NCI-H2227 (cell line): ENCODE results near the gene OSBPL9.
"Not testable (repeated sequence)": the region's sequence is repeated elsewhere in the genome, so short reads cannot be mapped to it uniquely, and the experiment has no call there.

Experiments
- DNase-seq: peaks from one replicate; lab custom pipeline; 2025; ENCODE audit not compliant: unreplicated experiment; lab: John Stamatoyannopoulos, UW

Gene OSBPL9

GRCh38 chr1:51635615-51636014, 18.7 kb downstream of the OSBPL9 start:
- DNase-seq = no peak

GRCh38 chr1:51636191-51636590, 19.3 kb downstream of the OSBPL9 start:
- no peak for DNase-seq

GRCh38 chr1:51636764-51637522, 20.1 kb downstream of the OSBPL9 start:
- no peak for DNase-seq

DNA sequence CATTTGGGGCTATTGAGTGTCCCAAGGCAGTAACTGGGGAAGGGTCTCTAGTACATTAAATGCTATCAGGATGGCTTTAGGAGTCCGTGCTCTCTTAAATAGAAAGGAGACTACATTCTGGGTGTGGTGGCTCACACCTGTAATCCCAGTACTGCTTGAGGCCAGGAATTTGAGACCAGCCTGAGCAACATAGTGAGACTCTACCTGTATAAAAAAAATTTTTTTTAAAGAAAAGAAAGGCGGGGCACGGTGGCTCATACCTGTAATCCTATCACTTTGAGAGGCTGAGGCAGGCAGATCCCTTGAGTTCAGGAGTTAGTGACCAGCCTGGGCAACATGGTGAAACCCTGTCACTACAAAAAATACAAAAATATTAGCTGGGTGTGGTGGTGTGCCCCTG, 21.5 kb downstream of the OSBPL9 start:
- no peak for DNase-seq

DNA sequence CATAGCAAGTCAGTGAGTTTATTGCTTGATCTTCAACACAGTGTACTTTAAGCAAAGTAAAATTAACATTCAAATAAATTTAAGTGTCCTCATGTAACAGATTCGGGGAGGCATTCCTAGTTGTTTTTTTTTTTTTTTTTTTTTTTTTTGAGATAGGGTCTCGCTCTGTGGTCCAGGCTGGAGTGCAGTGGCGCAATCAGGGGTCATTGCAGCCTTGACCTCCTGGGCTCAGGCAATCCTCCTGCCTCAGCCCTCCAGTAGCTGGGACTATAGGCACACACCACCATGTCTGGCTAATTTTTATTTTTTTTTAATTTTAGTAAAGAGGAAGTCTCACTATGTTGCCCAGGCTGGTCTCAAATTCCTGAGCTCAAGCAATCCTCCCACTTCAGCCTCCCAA, 22.8 kb downstream of the OSBPL9 start:
- no peak for DNase-seq

DNA sequence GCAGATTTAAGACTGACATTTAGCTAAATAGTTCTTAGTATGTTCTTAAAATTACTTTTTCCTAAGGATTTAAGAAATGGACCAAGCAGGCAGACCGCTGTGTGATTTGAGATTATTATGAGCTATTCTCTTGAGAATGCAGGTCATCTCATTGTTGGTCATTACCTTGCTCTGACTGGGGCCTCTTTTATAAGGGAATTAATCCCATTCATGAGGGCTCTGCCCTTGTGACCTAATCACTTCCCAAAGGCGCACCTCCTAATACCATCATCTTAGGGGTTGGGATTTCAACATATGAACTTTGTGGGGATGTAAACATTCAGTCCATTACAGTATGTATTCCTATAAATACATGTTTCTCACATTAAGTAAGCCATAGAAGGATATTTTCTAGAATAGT, 24.2 kb downstream of the OSBPL9 start:
- no peak for DNase-seq

DNA sequence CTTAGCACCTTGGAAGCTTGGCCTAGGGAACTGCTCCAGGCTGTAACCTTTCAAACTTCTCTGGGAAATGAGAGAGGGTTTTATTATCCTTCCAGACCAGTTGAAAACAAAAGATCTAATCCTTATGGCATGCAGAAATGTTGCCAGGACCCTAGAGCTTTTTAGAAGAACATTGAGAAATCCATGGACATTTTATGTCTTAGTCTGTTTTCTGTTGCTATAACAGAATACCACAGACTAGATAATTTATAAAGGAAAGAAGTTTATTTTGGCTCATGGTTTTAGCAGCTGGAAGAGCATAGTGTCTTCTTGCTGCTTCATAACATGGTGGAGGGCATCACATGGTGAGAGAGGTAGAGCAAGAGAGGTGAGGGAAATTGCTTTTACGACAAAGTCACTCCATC, 25.8 kb downstream of the OSBPL9 start:
- DNase-seq = no peak

DNA sequence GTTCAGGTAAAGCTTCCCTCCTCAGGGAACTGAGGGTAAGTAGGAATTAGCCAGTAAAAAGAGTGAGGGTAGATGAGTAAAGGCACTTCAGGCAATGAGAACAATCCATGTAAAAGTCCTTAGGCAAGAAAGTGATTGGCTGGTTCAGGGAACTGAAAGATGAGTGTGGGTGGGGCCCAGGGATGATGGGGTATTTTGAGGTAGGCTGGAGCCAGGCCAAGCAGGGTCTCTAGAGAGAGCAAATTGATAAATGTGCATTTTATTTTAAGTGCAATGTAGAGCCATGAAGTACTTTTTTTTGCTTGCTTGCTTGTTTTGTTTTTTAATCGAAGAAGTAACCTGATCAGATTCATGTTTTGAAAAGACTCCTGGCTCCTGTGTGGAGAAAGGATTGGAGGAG, 26.5 kb downstream of the OSBPL9 start:
- no peak for DNase-seq

DNA sequence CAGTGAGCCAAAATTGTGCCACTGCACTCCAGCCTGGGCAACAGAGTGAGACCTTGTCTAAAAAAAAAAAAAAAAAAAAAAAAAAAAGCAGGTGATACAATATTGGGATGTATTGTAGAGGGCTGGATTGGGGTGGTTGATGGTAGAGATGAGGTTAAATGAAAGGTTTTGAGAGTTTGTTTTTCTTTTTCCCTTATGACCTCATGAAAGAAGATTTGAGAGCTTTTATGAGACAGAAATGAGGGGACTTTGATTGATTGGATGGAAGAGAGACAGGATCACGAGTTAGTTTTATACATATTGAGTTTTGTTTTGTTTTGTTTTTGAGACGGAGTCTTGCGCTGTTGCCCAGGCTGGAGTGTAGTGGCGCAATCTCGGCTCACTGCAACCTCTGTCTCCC, 27.1 kb downstream of the OSBPL9 start:
- no peak for DNase-seq

GRCh38 chr1:51644533-51645197, 27.8 kb downstream of the OSBPL9 start:
- no peak for DNase-seq

DNA sequence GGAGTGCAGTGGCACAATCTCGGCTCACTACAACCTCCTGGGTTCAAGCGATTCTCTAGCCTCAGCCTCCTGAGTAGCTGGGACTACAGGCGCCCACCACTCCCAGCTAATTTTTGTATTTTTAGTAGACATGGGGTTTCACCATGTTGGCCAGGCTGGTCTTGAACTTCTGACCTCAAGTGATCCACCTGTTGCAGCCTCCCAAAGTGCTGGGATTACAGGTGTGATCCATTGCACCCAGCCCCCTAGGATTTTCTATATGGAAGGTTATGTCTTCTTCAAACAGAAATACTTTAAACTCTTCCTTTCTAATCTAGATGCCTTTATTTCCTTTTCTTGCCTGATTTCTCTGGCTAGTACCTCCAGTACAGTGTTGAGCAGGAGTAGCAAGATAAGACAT, 29.7 kb downstream of the OSBPL9 start:
- DNase-seq = not testable (repeated sequence)

- peak; percentile 86 for DNase-seq
These were observed 31.6 kb downstream of the OSBPL9 start for GRCh38 chr1:51648180-51649109.

DNA sequence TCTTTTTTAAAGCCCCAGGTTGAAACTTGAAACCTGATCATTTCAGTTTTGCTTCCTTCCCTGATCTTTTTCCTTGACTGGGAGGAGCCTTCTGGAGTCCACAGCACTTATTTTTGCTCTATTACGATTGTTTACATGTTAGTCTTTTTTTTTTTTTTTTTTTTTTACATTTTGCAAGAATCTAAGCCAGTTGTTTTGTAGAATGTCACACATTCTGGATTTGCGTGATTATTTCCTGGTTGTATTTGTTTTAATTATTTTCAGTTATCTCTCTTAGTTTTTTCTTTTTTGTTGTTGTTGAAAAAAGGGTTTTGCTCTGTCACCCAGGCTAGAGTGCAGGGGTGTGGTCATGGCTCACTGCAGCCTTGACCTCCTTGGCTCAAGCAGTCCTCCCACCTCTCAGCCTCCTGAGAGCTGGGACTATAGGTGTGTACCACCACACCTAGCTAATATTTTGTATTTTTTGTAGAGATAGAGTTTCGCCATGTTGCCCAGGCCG, 32.8 kb downstream of the OSBPL9 start:
- no peak for DNase-seq

GRCh38 chr1:51650198-51650597, 33.3 kb downstream of the OSBPL9 start:
- no peak for DNase-seq

DNA sequence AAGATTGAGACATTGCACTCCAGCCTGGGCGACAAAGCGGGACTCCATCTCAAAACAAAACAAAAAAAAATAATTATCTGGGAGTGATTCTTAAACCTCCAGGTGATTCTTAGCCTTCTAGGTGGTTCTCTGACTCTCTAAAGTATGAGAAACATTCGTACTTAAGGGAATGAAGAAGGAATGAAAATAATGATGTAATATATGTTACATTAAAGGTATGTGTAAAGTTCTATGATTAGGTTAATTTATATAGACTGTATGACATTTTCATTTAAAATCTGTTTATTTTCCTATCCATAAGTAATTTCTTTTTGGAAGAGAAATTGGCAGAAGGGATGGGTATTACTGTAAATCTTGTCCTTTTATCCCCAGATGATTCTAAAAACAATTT, 34.7 kb downstream of the OSBPL9 start:
- DNase-seq = no peak

DNA sequence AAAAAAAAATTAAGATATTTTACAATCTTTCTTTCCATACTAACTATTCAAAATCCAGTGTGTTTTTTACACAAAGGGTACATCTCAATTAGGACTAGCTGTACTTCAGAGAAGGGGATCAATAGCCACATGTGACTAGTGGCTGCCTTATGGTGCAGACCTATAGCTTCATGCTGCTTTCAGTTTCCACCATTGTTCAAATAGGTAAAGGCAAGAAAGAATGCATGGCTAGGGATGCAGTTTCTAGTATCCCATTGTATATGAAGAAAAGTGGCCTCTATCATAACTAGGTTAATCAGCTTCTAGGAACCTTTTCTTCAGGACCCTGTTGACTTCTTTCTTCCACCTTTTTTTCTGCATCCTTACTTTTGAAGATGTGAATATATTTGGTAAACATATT, 35.7 kb downstream of the OSBPL9 start:
- no peak for DNase-seq

DNA sequence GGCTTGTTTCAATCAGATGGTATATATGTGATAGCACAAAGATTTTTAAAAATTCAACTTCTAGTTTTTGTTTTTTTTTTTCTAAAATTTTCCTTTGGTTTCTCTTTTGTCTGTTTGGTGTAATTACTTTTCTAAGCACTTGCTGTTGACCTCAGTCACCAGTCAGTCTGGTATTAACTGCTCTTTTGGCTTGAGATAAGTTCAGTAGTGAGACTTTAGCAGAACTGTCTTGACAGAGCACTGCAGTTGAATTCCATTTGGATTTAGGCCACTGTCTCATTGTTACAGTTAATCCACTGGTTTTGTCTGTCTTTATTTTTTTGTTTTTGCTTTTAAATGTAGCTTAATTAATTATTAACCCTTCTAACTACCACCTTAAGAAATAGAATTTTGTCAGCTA, 36.2 kb downstream of the OSBPL9 start:
- no peak for DNase-seq

DNA sequence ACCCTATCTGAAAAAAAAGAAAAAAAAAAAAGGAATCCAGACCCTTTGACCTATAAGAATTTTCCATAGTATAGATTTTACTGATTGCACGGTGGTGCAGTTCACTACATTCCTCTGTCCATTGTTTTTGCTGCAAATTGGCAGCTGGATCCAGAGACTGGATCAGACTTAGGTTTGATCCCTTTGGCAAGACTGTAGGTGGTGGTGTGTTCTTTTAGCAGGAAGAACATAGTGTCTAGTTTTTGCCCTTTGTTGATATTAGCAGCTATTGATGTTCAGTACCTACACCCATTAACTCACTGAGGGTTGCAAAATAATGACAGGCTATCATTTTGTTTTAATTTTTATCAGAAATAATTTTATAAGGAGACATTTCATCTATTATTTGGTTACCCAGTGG, 37.1 kb downstream of the OSBPL9 start:
- DNase-seq = no peak

DNA sequence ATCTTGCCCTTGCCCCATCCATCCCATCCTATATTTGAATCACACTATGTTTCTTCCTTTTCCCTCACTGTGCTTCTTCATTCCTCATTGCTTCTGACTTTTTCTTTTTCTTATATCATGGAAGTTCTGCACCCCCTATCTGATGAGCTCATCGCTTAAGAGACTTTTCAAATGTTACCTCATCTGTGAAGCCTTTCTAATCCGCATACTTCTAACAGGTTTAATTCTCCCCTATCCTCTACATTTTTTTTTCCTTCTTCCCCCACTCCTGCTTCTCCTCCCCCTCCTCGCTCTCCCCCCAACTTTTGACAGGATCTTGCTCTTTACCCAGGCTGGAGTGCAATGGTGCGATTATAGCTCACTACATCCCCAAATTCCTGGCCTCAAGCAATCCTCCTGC, 39.5 kb downstream of the OSBPL9 start:
- DNase-seq = no peak

GRCh38 chr1:51660580-51660979, 43.7 kb downstream of the OSBPL9 start:
- no peak for DNase-seq

DNA sequence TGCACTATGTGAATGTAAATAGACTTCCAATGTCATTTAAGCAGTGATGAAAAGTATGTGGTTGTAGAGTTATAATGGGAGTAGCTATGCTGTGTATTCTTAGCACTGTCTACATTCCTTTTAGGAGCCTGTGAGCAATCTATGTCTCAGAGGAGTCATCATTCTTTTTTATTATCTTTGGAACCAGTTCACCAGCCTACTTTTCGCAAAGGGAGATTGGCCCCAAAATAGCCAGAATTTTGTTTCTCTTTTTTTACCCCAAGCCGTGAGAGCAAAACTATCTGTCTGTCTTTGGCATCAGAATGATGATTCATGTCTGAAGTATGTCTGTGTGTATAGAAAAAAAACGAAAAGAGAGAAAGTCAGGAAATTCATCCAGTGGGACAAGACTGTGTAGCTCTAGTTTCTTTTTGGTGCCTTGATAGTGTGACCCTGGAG, 44.2 kb downstream of the OSBPL9 start:
- no peak for DNase-seq

GRCh38 chr1:51663105-51663504, 46.2 kb downstream of the OSBPL9 start:
- no peak for DNase-seq
